SK-N-SH treated with all-trans-retinoic acid at 6 μM for 48 hours (cell line): Measurements from ENCODE around the gene GCLM.

ENCODE experiments used
- ARNTL ChIP-seq: fragments of 450-650 bp; formaldehyde crosslinking; IDR thresholded peaks from 2 replicates; pipeline ENCODE4 v1.5.0; 2020; ENCODE audit warnings: low read depth, mild to moderate bottlenecking, moderate library complexity, borderline replicate concordance
- BACH2 ChIP-seq: fragments of 250-450 bp; sonication (Bioruptor Pico); IDR thresholded peaks from 2 replicates; pipeline ENCODE4 v1.9.0; 2021; ENCODE audit warnings: mild to moderate bottlenecking, borderline replicate concordance
- CSRNP3 ChIP-seq: fragments of 250-450 bp; sonication (Bioruptor Pico); IDR thresholded peaks from 2 replicates; pipeline ENCODE4 v1.5.1; 2021; ENCODE audit warnings: mild to moderate bottlenecking, moderate library complexity
- ISL1 ChIP-seq: fragments of 250-450 bp; sonication (Bioruptor Pico); IDR thresholded peaks from 2 replicates; pipeline ENCODE4 v2.1.2; 2022; ENCODE audit warnings: mild to moderate bottlenecking, moderate library complexity
- PATZ1 ChIP-seq: fragments of 250-450 bp; sonication (Bioruptor Pico); IDR thresholded peaks from 2 replicates; pipeline ENCODE4 v1.8.0; 2020; ENCODE audit warnings: mild to moderate bottlenecking, moderate library complexity, borderline replicate concordance
- PPARA ChIP-seq: fragments of 250-450 bp; sonication (Bioruptor Pico); IDR thresholded peaks from 2 replicates; pipeline ENCODE4 v1.5.0; 2020; ENCODE audit warnings: mild to moderate bottlenecking, borderline replicate concordance
- RARB ChIP-seq: fragments of 250-450 bp; sonication (Bioruptor Pico); IDR thresholded peaks from 2 replicates; pipeline ENCODE4 v1.8.0; 2021; ENCODE audit warnings: mild to moderate bottlenecking, moderate library complexity
- ZC3H10 ChIP-seq: fragments of 250-450 bp; sonication (Bioruptor Pico); IDR thresholded peaks from 2 replicates; pipeline ENCODE4 v1.5.1; 2021; ENCODE audit warnings: mild to moderate bottlenecking, moderate library complexity
- ZFP3 ChIP-seq: fragments of 250-450 bp; sonication (Bioruptor Pico); IDR thresholded peaks from 2 replicates; pipeline ENCODE4 v1.5.0; 2020; ENCODE audit warnings: mild to moderate bottlenecking, moderate library complexity
- ZFP30 ChIP-seq: fragments of 450-650 bp; formaldehyde crosslinking; IDR thresholded peaks from 2 replicates; pipeline ENCODE4 v1.5.0; 2022; ENCODE audit warnings: mild to moderate bottlenecking, moderate library complexity
- ZNF565 ChIP-seq: fragments of 450-650 bp; formaldehyde crosslinking; conservative IDR thresholded peaks from 2 replicates; pipeline ENCODE4 v1.5.0; 2020; ENCODE audit warnings: low read depth, mild to moderate bottlenecking, moderate library complexity
- ZNF70 ChIP-seq: fragments of 450-650 bp; formaldehyde crosslinking; IDR thresholded peaks from 2 replicates; pipeline ENCODE4 v1.5.0; 2020; ENCODE audit warnings: mild to moderate bottlenecking, moderate library complexity
- ZNF8 ChIP-seq: fragments of 450-650 bp; formaldehyde crosslinking; IDR thresholded peaks from 2 replicates; pipeline ENCODE4 v1.5.0; 2020; ENCODE audit warnings: mild to moderate bottlenecking, moderate library complexity
- TF ChIP-seq, protein P1 (sequence below): fragments of 250-450 bp; sonication (Bioruptor Pico); IDR thresholded peaks from 2 replicates; pipeline ENCODE4 v1.5.0; 2020; ENCODE audit warnings: mild to moderate bottlenecking, moderate library complexity

DNA sequence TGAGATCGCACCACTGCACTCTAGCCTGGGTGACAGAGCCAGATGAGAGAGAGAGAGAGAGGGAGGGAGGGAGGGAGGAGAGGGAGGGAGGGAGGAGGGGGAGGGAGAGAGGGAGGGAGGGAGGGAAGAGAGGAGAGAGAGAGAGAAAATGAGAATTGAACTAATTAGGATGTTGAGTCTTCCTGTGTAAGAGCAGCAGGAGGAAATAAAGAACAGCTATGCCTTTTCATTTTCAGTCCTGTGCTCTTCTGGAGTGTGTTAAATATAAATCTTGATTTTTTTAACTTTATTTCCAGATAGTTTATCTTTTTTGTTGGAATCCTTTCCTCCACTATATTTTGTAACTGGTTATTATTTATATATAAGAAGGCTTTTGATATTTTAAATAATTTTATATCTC lies 57.4 kb downstream of the GCLM start:
- no peak for TF ChIP-seq ZFP30 (CRISPR knock-in tag)
- no peak for TF ChIP-seq ZNF70
- TF ChIP-seq PATZ1 (CRISPR knock-in tag) = no peak
- TF ChIP-seq ZC3H10 = no peak
- no peak for TF ChIP-seq RARB (CRISPR knock-in tag)
- TF ChIP-seq BACH2 (CRISPR knock-in tag) = no peak
- no peak for TF ChIP-seq PPARA (CRISPR knock-in tag)
- no peak for TF ChIP-seq ARNTL (CRISPR knock-in tag)
- no peak for TF ChIP-seq CSRNP3
- TF ChIP-seq ZNF8 (CRISPR knock-in tag) = no peak
- no peak for TF ChIP-seq ZNF565 (CRISPR knock-in tag)
- no peak for TF ChIP-seq ZFP3 (CRISPR knock-in tag)
- TF ChIP-seq, protein P1, sequence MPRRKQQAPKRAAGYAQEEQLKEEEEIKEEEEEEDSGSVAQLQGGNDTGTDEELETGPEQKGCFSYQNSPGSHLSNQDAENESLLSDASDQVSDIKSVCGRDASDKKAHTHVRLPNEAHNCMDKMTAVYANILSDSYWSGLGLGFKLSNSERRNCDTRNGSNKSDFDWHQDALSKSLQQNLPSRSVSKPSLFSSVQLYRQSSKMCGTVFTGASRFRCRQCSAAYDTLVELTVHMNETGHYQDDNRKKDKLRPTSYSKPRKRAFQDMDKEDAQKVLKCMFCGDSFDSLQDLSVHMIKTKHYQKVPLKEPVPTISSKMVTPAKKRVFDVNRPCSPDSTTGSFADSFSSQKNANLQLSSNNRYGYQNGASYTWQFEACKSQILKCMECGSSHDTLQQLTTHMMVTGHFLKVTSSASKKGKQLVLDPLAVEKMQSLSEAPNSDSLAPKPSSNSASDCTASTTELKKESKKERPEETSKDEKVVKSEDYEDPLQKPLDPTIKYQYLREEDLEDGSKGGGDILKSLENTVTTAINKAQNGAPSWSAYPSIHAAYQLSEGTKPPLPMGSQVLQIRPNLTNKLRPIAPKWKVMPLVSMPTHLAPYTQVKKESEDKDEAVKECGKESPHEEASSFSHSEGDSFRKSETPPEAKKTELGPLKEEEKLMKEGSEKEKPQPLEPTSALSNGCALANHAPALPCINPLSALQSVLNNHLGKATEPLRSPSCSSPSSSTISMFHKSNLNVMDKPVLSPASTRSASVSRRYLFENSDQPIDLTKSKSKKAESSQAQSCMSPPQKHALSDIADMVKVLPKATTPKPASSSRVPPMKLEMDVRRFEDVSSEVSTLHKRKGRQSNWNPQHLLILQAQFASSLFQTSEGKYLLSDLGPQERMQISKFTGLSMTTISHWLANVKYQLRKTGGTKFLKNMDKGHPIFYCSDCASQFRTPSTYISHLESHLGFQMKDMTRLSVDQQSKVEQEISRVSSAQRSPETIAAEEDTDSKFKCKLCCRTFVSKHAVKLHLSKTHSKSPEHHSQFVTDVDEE (CRISPR knock-in tag) = no peak
- TF ChIP-seq ISL1 (CRISPR knock-in tag) = no peak
